AG10803 (cell line): ENCODE data around the gene CPA1.

ENCODE experiments used
- DNase-seq: peaks from one replicate; pipeline ENCODE4 v3.0.0; 2010; ENCODE audit warnings: low read depth
- H3K4me3 ChIP-seq: 2 replicates; pipeline ENCODE4 v1.5.1; 2011; ENCODE audit warnings: mild to moderate bottlenecking, low read length, control low read depth
- CTCF ChIP-seq: conservative IDR thresholded peaks from 2 replicates; pipeline ENCODE4 v1.5.1; 2011; ENCODE audit warnings: mild to moderate bottlenecking, low read length, control low read depth, inconsistent platforms

The CPA1 gene

GRCh38 chr7:130387628-130388403 is 7.5 kb downstream of the CPA1 start:
- H3K4me3 ChIP-seq: no peak overlapping the region
- TF ChIP-seq CTCF: no peak
- DNase-seq: peak; percentile 91

GRCh38 chr7:130388671-130389070 is 8.4 kb downstream of the CPA1 start:
- no peak for DNase-seq
- no peak for TF ChIP-seq CTCF
- H3K4me3 ChIP-seq: no peak overlapping the region

- no peak for DNase-seq
- no peak for TF ChIP-seq CTCF
- no peak overlapping the region for H3K4me3 ChIP-seq
Observed at GRCh38 chr7:130390486-130390885, 10.2 kb downstream of the CPA1 start.

GRCh38 chr7:130393101-130393561 is 12.8 kb downstream of the CPA1 start:
- TF ChIP-seq CTCF: no peak
- DNase-seq: peak; percentile 90
- H3K4me3 ChIP-seq: no peak overlapping the region

GRCh38 chr7:130393841-130394411 is 13.6 kb downstream of the CPA1 start:
- DNase-seq: no peak
- H3K4me3 ChIP-seq: no peak overlapping the region
- no peak for TF ChIP-seq CTCF

- H3K4me3 ChIP-seq: no peak overlapping the region
- no peak for DNase-seq
- no peak for TF ChIP-seq CTCF
Observed at GRCh38 chr7:130394421-130395195, 14.3 kb downstream of the CPA1 start.
